ENCODE data around the gene HDGFL3.

The HDGFL3 gene

GRCh38 chr15:83082730-83083386 is 124.8 kb downstream of the HDGFL3 start:
- no peak overlapping the region for H3K4me2 ChIP-seq (ENCODE audit: low read length)
- H3K4me1 ChIP-seq (ENCODE audit: low read length): peaks cover 4% of the 10 kb centered on the region
- no peaks in the 10 kb centered on the region for H3K36me3 ChIP-seq (replicated peaks; ENCODE audit: low read depth, low read length)
- no peak overlapping the region for H2AFZ ChIP-seq (ENCODE audit: low read depth, low read length)
- H3K27me3 ChIP-seq (ENCODE audit: low read depth, low read length): peaks cover 32% of the 10 kb centered on the region
- no peak overlapping the region for H3K4me3 ChIP-seq (ENCODE audit: low read length)
- H3K79me2 ChIP-seq (ENCODE audit: low read length): no peaks in the 10 kb centered on the region
- no peak overlapping the region for H3K27ac ChIP-seq (ENCODE audit: low read length)
- no peaks in the 10 kb centered on the region for H3K9me3 ChIP-seq (ENCODE audit: insufficient read depth, low read length)
- H4K20me1 ChIP-seq (ENCODE audit: insufficient read depth, low read length): no peaks in the 10 kb centered on the region
- H3K9ac ChIP-seq (ENCODE audit: low read length): no peak overlapping the region
- no peak for TF ChIP-seq CTCF (IDR thresholded peaks at IDR 0.05; ENCODE audit: low read depth, low read length)
- no peak for TF ChIP-seq EZH2phosphoT487 (IDR thresholded peaks at IDR 0.05; ENCODE audit: low read depth)

GRCh38 chr15:83081256-83082014 is 126.2 kb downstream of the HDGFL3 start:
- H2AFZ ChIP-seq (ENCODE audit: low read depth, low read length): no peak overlapping the region
- no peaks in the 10 kb centered on the region for H4K20me1 ChIP-seq (ENCODE audit: insufficient read depth, low read length)
- no peak overlapping the region for H3K27ac ChIP-seq (ENCODE audit: low read length)
- H3K9me3 ChIP-seq (ENCODE audit: insufficient read depth, low read length): no peaks in the 10 kb centered on the region
- H3K79me2 ChIP-seq (ENCODE audit: low read length): no peaks in the 10 kb centered on the region
- peaks cover 39% of the 10 kb centered on the region for H3K27me3 ChIP-seq (ENCODE audit: low read depth, low read length)
- H3K9ac ChIP-seq (ENCODE audit: low read length): no peak overlapping the region
- peaks cover 4% of the 10 kb centered on the region for H3K4me1 ChIP-seq (ENCODE audit: low read length)
- H3K36me3 ChIP-seq (replicated peaks; ENCODE audit: low read depth, low read length): no peaks in the 10 kb centered on the region
- H3K4me2 ChIP-seq (ENCODE audit: low read length): no peak overlapping the region
- no peak for TF ChIP-seq EZH2phosphoT487 (IDR thresholded peaks at IDR 0.05; ENCODE audit: low read depth)
- TF ChIP-seq CTCF (IDR thresholded peaks at IDR 0.05; ENCODE audit: low read depth, low read length): no peak
- H3K4me3 ChIP-seq (ENCODE audit: low read length): no peak overlapping the region

GRCh38 chr15:83078712-83079111 is 128.9 kb downstream of the HDGFL3 start:
- no peaks in the 10 kb centered on the region for H3K36me3 ChIP-seq (replicated peaks; ENCODE audit: low read depth, low read length)
- H3K4me1 ChIP-seq (ENCODE audit: low read length): no peaks in the 10 kb centered on the region
- H3K79me2 ChIP-seq (ENCODE audit: low read length): no peaks in the 10 kb centered on the region
- no peak overlapping the region for H2AFZ ChIP-seq (ENCODE audit: low read depth, low read length)
- H3K27ac ChIP-seq (ENCODE audit: low read length): no peak overlapping the region
- H3K4me2 ChIP-seq (ENCODE audit: low read length): no peak overlapping the region
- peaks cover 37% of the 10 kb centered on the region for H3K27me3 ChIP-seq (ENCODE audit: low read depth, low read length)
- peaks cover under 1% of the 10 kb centered on the region; the same call in 1 of the 2 replicates for H3K9me3 ChIP-seq (ENCODE audit: insufficient read depth, low read length)
- TF ChIP-seq CTCF (IDR thresholded peaks at IDR 0.05; ENCODE audit: low read depth, low read length) (no peak), EZH2phosphoT487 (IDR thresholded peaks at IDR 0.05; ENCODE audit: low read depth) (no peak)
- no peaks in the 10 kb centered on the region for H4K20me1 ChIP-seq (ENCODE audit: insufficient read depth, low read length)
- no peak overlapping the region for H3K9ac ChIP-seq (ENCODE audit: low read length)
- H3K4me3 ChIP-seq (ENCODE audit: low read length): no peak overlapping the region

All from OCI-LY3 (cell line).